GM12878 (cell line): Measurements from ENCODE around the gene IFT88. TPM values are rescaled to one million over a fixed set of nuclear protein-coding genes. Genes with fewer than 3 reads are reported as not detected.

Source experiments
- ATAC-seq: fragments of 200-7000 bp; cut with Tn5 transposase; 3 replicates; pipeline ENCODE4 v1.9.1; 2020; ENCODE audit warnings: mild to moderate bottlenecking, moderate library complexity
- BruUV-seq: library from RNA; stranded (reverse); fragments of 400-500 nt; replicated peaks from 2 replicates; lab custom pipeline; 2021; lab: Mats Ljungman, UMichigan
- CTCF ChIA-PET: fragments of 300-600 bp; sonication (Branson Sonifier 250); formaldehyde crosslinking; extraction: SDS; loops from one replicate; lab custom pipeline; 2021; ENCODE audit warnings: inconsistent platforms; lab: Yijun Ruan, JAX
- POLR2A ChIA-PET: fragments of 350-600 bp; formaldehyde crosslinking; extraction: SDS; loops from one replicate; lab custom pipeline; 2021; ENCODE audit warnings: inconsistent platforms; lab: Charles Lee
- RAD21 ChIA-PET: fragments of 300-600 bp; sonication (Branson Sonifier 250); formaldehyde crosslinking; loops from one replicate; lab custom pipeline; 2023; ENCODE audit warnings: antibody characterized with exemption; ENCODE audit not compliant: unreplicated experiment; lab: Charles Lee
- SMC1A ChIA-PET: fragments of 300-600 bp; sonication (Branson Sonifier 250); formaldehyde crosslinking; loops from one replicate; lab custom pipeline; 2023; ENCODE audit not compliant: unreplicated experiment, uncharacterized antibody; lab: Charles Lee
- DNase-seq: peaks from one replicate; pipeline ENCODE4 v3.0.0-alpha.2; 2011; ENCODE audit warnings: low read depth, low spot score
- FAIRE-seq: peaks from 3 replicates; lab custom pipeline; 2011; peaks lifted over from hg19 to GRCh38; lab: Jason Lieb, UNC
- H2AFZ ChIP-seq: 2 replicates; pipeline ENCODE4 v1.6.0; 2011; ENCODE audit warnings: low read depth, low read length, control low read depth; ENCODE audit not compliant: control insufficient read depth
- H3K27ac ChIP-seq: 2 replicates; pipeline ENCODE4 v1.5.1; 2011; ENCODE audit warnings: control low read depth; ENCODE audit not compliant: control insufficient read depth, insufficient read depth
- H3K27me3 ChIP-seq, 2 experiments: replicated peaks in 1 of 2; 2 replicates each; pipeline versions ENCODE4 v1.6.0 to v1.6.1; 2011; ENCODE audit warnings: low read length in 1 of 2; ENCODE audit not compliant: control insufficient read depth in 2 of 2, insufficient read depth in 2 of 2
- H3K36me3 ChIP-seq, 2 experiments: 2 replicates each; pipeline ENCODE4 v1.5.1; 2011; ENCODE audit warnings: low read length in 1 of 2; ENCODE audit not compliant: control insufficient read depth in 2 of 2, insufficient read depth in 2 of 2
- H3K4me1 ChIP-seq: 2 replicates; pipeline ENCODE4 v1.6.1; 2011; ENCODE audit warnings: mild to moderate bottlenecking, low read length, moderate library complexity, mixed read lengths; ENCODE audit not compliant: control insufficient read depth, insufficient read depth
- H3K4me2 ChIP-seq: 2 replicates; pipeline ENCODE4 v1.6.0; 2011; ENCODE audit warnings: control low read depth; ENCODE audit not compliant: control insufficient read depth, insufficient read depth
- H3K4me3 ChIP-seq: fragments of 200-600 bp; sonication (generic); 2 replicates; pipeline ENCODE4 v1.5.1; 2016
- H3K79me2 ChIP-seq: 2 replicates; pipeline ENCODE4 v1.6.0; 2011; ENCODE audit warnings: low read length; ENCODE audit not compliant: control insufficient read depth, insufficient read depth
- H3K9ac ChIP-seq: 2 replicates; pipeline ENCODE4 v1.8.0; 2011; ENCODE audit warnings: low read length, control low read depth, mixed read lengths; ENCODE audit not compliant: control insufficient read depth, insufficient read depth
- H3K9me3 ChIP-seq: replicated peaks from 3 replicates; pipeline ENCODE4 v1.5.1; 2011; ENCODE audit warnings: mild to moderate bottlenecking, low read length; ENCODE audit not compliant: control insufficient read depth, insufficient read depth
- H4K20me1 ChIP-seq: 2 replicates; pipeline ENCODE4 v1.6.0; 2011; ENCODE audit not compliant: control insufficient read depth, insufficient read depth
- GABPA ChIP-seq: IDR thresholded peaks from 2 replicates; pipeline ENCODE4 v1.6.1; 2014; ENCODE audit warnings: antibody characterized with exemption, low read depth, mild to moderate bottlenecking, inconsistent platforms
- PAX5 ChIP-seq: IDR thresholded peaks from 2 replicates; pipeline ENCODE4 v1.6.1; 2011; ENCODE audit warnings: low read depth, low read length, borderline replicate concordance
- WGBS: methylation state at CpG from one replicate; pipeline ENCODE4 v1.1.6; 2016; ENCODE audit warnings: low lambda C conversion rate; ENCODE audit not compliant: insufficient replicate concordance, insufficient coverage; ENCODE audit errors: missing lambda C conversion rate; 5-methylcytosine and 5-hydroxymethylcytosine counted together
- in situ Hi-C: fragments of 300-500 bp; cut with MboI; formaldehyde crosslinking; loops from 9 replicates; pipeline ENCODE4 v1.14.3; 2018; ENCODE audit warnings: mixed read lengths
- intact Hi-C: fragments of 100-400 bp; cut with micrococcal nuclease; formaldehyde crosslinking; loops from one replicate; pipeline ENCODE4 v1.14.2; 2022; ENCODE audit not compliant: unreplicated experiment
- polyA plus RNA-seq, 11 experiments: library from polyadenylated mRNA; depleted of rRNA in 4 of 11; unstranded in 6 of 11; stranded (reverse) in 5 of 11; fragments of >200 nt; fragmentation: Nextera tagmentation in 4 of 11; fragmentation: Illumina TruSeq in 1 of 11; extraction: Ambion mirVana in 4 of 11; extraction: Trizol in 1 of 11; gene quantifications; 1 replicate in 1 of 11; 2 replicates in 10 of 11; pipeline versions ENCODE4 v1.2.1 to v1.2.3, GENCODE V29; 2011 to 2016; ENCODE audit warnings: inconsistent platforms in 2 of 11, missing spikeins in 2 of 11, low read depth in 1 of 11
- total RNA-seq, 4 experiments: library from RNA; depleted of rRNA in 3 of 4; stranded (reverse); fragments of >200 nt in 3 of 4; fragmentation: Illumina TruSeq in 1 of 4; extraction: Trizol in 1 of 4; gene quantifications; 2 replicates each; pipeline versions ENCODE4 v1.2.1 to v1.2.3, GENCODE V29; 2013 to 2021
- TF ChIP-seq, protein P1 (sequence below): fragments of 450-650 bp; IDR thresholded peaks from 2 replicates; pipeline ENCODE4 v1.6.1; 2017; ENCODE audit warnings: low read depth, mild to moderate bottlenecking, moderate library complexity

IFT88 gene
- total and polyA plus RNA-seq, 10 of the 15 experiments (the other 5 are each of a cell fraction or from before 2014, with no cell fraction given): 2.9 to 5.6 (median 4.1) TPM

DNA sequence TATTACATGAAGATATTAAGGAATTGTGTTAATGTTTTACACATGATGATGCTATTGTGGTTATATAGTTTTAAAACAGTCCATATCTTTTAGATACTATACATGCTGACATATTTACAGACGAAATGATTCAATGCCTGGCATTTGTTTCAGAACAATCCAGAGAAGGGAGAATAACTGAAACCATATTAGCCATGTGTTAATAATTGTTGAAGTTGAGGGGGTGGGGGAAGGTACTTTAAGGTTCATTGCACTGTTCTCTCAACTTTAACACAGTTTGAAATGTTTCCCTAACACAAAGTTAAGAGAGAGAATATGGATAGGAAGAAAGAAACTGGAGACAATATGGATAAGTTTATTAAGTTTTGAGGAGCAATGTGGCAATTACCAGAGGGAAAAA is 47.1 kb upstream of the IFT88 start:
- intact Hi-C loops: no loop called here
- no peak overlapping the region for H3K4me3 ChIP-seq
- in situ Hi-C loops: no loop called here
- no peaks in the 10 kb centered on the region for H3K27me3 ChIP-seq
- no peaks in the 10 kb centered on the region for H3K36me3 ChIP-seq
- no peaks in the 10 kb centered on the region; the same call in 2 of the 3 replicates for H3K9me3 ChIP-seq
- no peak overlapping the region for H2AFZ ChIP-seq
- ChIA-PET RAD21 (no interaction called here), CTCF (no interaction called here), POLR2A (no interaction called here), SMC1A (no interaction called here)
- H3K4me2 ChIP-seq: no peak overlapping the region
- no peaks in the 10 kb centered on the region for H4K20me1 ChIP-seq
- BruUV-seq: no TSS peak
- no peak for FAIRE-seq
- no peaks in the 10 kb centered on the region; the same call in 1 of the 2 replicates for H3K4me1 ChIP-seq
- no peak overlapping the region for H3K27ac ChIP-seq
- TF ChIP-seq PAX5: no peak
- TF ChIP-seq, protein P1, sequence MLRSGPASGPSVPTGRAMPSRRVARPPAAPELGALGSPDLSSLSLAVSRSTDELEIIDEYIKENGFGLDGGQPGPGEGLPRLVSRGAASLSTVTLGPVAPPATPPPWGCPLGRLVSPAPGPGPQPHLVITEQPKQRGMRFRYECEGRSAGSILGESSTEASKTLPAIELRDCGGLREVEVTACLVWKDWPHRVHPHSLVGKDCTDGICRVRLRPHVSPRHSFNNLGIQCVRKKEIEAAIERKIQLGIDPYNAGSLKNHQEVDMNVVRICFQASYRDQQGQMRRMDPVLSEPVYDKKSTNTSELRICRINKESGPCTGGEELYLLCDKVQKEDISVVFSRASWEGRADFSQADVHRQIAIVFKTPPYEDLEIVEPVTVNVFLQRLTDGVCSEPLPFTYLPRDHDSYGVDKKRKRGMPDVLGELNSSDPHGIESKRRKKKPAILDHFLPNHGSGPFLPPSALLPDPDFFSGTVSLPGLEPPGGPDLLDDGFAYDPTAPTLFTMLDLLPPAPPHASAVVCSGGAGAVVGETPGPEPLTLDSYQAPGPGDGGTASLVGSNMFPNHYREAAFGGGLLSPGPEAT: peak; percentile 21; the same call in 1 of the 2 replicates
- H3K79me2 ChIP-seq: no peaks in the 10 kb centered on the region; the same call in 1 of the 2 replicates
- no peak overlapping the region for H3K9ac ChIP-seq
- no peak for DNase-seq
- WGBS: 3% methylated on average over 1 of the region's 1 CpG
- ATAC-seq: peak; percentile 38

DNA sequence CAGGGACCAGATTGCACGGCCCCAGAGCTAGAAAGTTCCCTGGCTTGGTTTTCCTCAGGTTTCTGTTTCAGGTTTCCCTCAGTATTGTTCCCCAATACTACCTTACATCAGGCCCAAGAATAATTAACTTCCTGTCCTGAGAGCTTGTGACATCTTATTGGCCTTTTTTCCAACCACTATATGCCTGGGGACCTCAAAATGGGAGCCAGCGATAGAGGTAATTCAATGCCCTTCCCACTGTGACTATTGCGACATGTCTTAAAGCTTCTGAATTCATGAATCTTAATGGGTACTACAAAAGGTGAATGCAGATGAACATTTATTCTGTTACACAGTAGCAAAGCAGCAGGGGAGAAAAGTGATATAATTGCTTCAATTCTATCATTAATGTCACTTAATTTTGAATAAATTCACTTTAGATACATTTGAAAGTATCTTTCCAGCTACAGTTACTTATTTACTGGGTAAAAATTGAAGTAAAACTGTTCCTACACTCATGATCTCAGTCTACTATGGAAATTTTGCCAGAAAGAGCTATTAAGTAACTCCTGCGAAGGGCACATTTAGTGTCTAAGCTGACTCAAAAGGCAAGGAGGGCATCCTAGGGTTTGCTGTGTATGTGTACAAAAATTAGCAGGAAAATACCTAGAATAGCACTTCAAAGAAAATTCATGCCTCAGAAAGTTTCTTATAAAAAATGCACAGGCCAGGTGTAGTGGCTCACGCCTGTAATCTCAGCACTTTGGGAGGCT is 45.4 kb upstream of the IFT88 start:
- intact Hi-C loops: no loop called here
- ChIA-PET SMC1A (interaction anchor here (0.7 kb wide), 1 partner anchor 142 kb away, joined by 3 read pairs; no protein-coding TSS in a partner anchor), RAD21 (interaction anchor here (0.6 to 1.0 kb wide), 2 partner anchors 12 to 180 kb away, joined by 3 to 5 read pairs; no protein-coding TSS in a partner anchor), POLR2A (interaction anchor here (0.5 to 0.6 kb wide), 3 partner anchors 252 to 498 kb away, joined by 3 to 7 read pairs (median 4); partner anchors contain the start of gene EEF1AKMT1), CTCF (interaction anchor here (1.2 to 2.3 kb wide), 3 partner anchors 30 to 325 kb away, joined by 4 to 5 read pairs (median 5); no protein-coding TSS in a partner anchor)
- DNase-seq: no peak
- BruUV-seq: no TSS peak
- no peak for FAIRE-seq
- no peaks in the 10 kb centered on the region for H4K20me1 ChIP-seq
- no peaks in the 10 kb centered on the region; the same call in 2 of the 3 replicates for H3K9me3 ChIP-seq
- WGBS: 100% methylated on average over 5 of the region's 5 CpGs
- H3K36me3 ChIP-seq: no peaks in the 10 kb centered on the region
- in situ Hi-C loops: no loop called here
- no peak overlapping the region for H3K27ac ChIP-seq
- no peak overlapping the region for H2AFZ ChIP-seq
- TF ChIP-seq GABPA: no peak
- H3K4me1 ChIP-seq: no peaks in the 10 kb centered on the region; the same call in 1 of the 2 replicates
- H3K9ac ChIP-seq: no peak overlapping the region
- H3K27me3 ChIP-seq: no peaks in the 10 kb centered on the region
- ATAC-seq: no peak
- no peaks in the 10 kb centered on the region; the same call in 1 of the 2 replicates for H3K79me2 ChIP-seq
- H3K4me3 ChIP-seq: no peak overlapping the region
- H3K4me2 ChIP-seq: no peak overlapping the region
